GM13976 (cell line): Measurements from ENCODE around the gene NOTCH4.

ENCODE experiments used
- DNase-seq: peaks from one replicate; pipeline ENCODE4 v3.0.0; 2012; ENCODE audit warnings: low spot score
- in situ Hi-C: fragments of 300-500 bp; cut with MboI; formaldehyde crosslinking; loops from one replicate; pipeline ENCODE4 v1.12.0; 2022; ENCODE audit warnings: low sequenced_read_pairs, mixed read lengths, inconsistent platforms; ENCODE audit not compliant: unreplicated experiment
- TF ChIP-seq, protein P1 (sequence below): IDR thresholded peaks from 2 replicates; pipeline ENCODE4 v1.5.1; 2012; ENCODE audit warnings: borderline replicate concordance, mild to moderate bottlenecking; ENCODE audit not compliant: insufficient read depth; ENCODE audit errors: extremely low read depth, missing control alignments, control extremely low read depth

Gene NOTCH4

GRCh38 chr6:32239462-32239861, 15.6 kb upstream of the NOTCH4 start:
- TF ChIP-seq, protein P1, sequence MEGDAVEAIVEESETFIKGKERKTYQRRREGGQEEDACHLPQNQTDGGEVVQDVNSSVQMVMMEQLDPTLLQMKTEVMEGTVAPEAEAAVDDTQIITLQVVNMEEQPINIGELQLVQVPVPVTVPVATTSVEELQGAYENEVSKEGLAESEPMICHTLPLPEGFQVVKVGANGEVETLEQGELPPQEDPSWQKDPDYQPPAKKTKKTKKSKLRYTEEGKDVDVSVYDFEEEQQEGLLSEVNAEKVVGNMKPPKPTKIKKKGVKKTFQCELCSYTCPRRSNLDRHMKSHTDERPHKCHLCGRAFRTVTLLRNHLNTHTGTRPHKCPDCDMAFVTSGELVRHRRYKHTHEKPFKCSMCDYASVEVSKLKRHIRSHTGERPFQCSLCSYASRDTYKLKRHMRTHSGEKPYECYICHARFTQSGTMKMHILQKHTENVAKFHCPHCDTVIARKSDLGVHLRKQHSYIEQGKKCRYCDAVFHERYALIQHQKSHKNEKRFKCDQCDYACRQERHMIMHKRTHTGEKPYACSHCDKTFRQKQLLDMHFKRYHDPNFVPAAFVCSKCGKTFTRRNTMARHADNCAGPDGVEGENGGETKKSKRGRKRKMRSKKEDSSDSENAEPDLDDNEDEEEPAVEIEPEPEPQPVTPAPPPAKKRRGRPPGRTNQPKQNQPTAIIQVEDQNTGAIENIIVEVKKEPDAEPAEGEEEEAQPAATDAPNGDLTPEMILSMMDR: no peak
- in situ Hi-C loops: loop anchor here (25.0 kb wide), 1 partner anchor 548 kb away; no protein-coding TSS in a partner anchor
- no peak for DNase-seq

- peak; percentile 40 for DNase-seq
- TF ChIP-seq, protein P1: peak; percentile 4
- in situ Hi-C loops: loop anchor here (25.0 kb wide), 1 partner anchor 552 kb away; no protein-coding TSS in a partner anchor
Measured at GRCh38 chr6:32234934-32235333, 11.1 kb upstream of the NOTCH4 start.

DNA sequence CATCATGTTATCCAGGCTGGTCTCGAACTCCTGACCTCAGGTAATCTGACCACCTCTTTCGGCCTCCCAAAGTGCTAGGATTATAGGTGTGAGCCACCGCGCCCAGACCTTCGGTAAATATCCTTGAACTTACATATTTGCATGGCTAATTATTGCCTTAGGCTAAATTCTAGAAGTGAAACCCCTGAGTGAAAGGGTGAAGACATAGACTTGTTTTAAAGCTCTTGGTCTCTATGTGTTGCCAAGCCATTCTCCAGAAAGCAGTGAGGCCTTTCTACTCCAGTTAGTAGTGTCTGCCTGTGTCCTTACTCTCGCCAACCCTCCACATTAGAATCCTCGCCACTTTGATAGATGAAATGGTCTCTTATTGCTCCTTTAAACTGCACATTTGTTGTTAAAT, 2.6 kb upstream of the NOTCH4 start:
- DNase-seq: no peak
- in situ Hi-C loops: loop anchor here (25.0 kb wide), 1 partner anchor 561 kb away; no protein-coding TSS in a partner anchor
- TF ChIP-seq, protein P1: no peak

DNA sequence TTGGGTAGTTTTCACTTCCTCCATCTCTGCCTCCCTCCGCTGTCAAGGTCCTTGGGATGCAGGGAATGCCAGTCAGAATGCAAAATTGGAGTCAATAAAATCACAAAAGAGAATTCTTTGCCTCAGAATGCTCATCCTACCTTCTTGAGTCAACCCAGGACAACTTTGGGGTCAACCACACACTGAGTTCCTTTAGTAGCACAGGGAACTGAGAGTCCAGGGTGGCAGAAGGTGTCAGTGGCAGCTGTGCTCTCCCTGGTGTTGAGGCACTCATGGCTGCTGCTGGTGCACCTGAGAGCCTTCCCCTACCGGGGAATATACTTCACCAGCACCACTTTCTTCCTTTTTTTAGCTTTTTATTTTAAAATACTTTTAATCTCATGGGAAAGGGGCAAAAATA, 829 bp upstream of the NOTCH4 start:
- in situ Hi-C loops: loop anchor here (25.0 kb wide), 1 partner anchor 563 kb away; no protein-coding TSS in a partner anchor
- DNase-seq: no peak
- TF ChIP-seq, protein P1: no peak

- in situ Hi-C loops: no loop called here
- TF ChIP-seq, protein P1: no peak
- DNase-seq: no peak
Measured at GRCh38 chr6:32222333-32223230, 1.3 kb downstream of the NOTCH4 start.

DNA sequence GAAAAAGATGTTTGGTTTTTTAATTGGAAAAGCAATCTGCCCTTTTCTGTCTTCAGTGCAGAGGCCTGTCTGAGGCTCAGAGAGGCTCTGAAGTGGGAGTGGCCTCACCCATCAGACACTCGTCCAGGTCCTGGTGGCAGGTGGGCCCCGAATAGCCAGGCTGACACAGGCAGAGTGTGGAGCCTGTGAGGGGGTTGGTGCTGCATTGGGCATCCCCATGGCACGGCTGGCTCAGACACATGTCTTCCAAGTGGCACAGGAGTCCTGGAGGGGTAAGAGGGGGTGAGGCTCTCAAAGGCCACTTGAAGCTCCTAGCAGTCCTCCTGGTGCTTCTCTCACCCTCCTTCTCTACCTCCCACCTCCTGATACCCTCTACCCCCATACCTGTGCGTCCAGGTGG, 3.8 kb downstream of the NOTCH4 start:
- TF ChIP-seq, protein P1: no peak
- no peak for DNase-seq
- in situ Hi-C loops: no loop called here
